Measurements from ENCODE around the gene REC114. TPM values are rescaled to one million over a fixed set of nuclear protein-coding genes. Genes with fewer than 3 reads are reported as not detected.

Gene REC114
- polyA plus RNA-seq, 3 donors = not detected

DNA sequence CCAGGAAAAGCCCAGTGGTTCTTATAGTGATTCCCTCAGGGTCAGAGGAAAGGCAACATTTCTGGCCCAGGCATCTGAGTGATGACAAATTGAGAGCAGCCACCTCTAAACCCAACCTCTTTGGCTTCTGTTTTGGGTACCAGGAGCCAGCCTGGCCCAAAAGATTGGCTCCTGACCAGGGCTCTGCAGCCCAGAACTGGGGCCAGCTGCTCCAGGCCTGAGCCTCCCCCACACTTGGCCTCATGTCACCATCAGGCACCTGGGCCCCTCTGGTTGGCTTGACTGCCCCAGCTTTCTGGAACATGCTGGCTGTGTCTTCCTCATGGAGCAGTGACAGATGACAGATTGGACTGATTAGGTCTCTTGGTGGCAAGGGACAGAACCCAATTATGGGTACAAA, 48.2 kb upstream of the REC114 start:
- intact Hi-C loops (cut with micrococcal nuclease) = no loop called here
- no peak overlapping the region for H3K9ac ChIP-seq (ENCODE audit: insufficient read depth, low read length, poor library complexity, severe bottlenecking)
- H3K4me1 ChIP-seq (ENCODE audit: control insufficient read depth in 1 of 2, insufficient read depth in 2 of 2, low read length in 2 of 2) = peaks cover 12 to 15% of the 10 kb centered on the region in 2 donors
- H3K36me3 Mint-ChIP-seq = no peaks in the 10 kb centered on the region
- no peak overlapping the region for H3K27ac Mint-ChIP-seq
- H3K27me3 Mint-ChIP-seq (ENCODE audit: low read depth in 3 of 3) = peaks cover 65 to 85% (median 72%) of the 10 kb centered on the region in 3 donors
- no peak overlapping the region for H3K4me2 ChIP-seq (replicated peaks; ENCODE audit: extremely low read depth, low read length, poor library complexity, severe bottlenecking)
- H3K4me1 Mint-ChIP-seq = peaks cover 27% of the 10 kb centered on the region
- peaks cover 0 to 9% (median 0%) of the 10 kb centered on the region in 7 donors for H3K9me3 Mint-ChIP-seq
- no peak overlapping the region for H2AFZ ChIP-seq (ENCODE audit: insufficient read depth, low read depth, low read length, poor library complexity, severe bottlenecking)
- peaks cover 2 to 54% of the 10 kb centered on the region in 2 donors for H3K27me3 ChIP-seq (ENCODE audit: control insufficient read depth in 2 of 2, insufficient read depth in 2 of 2, low read length in 2 of 2)
- no peaks in the 10 kb centered on the region for H3K9me3 ChIP-seq (replicated peaks in 1 of 2; ENCODE audit: control insufficient read depth in 1 of 2, insufficient read depth in 1 of 2, low read length in 2 of 2)
- H3K79me2 ChIP-seq (ENCODE audit: insufficient read depth, low read length) = no peaks in the 10 kb centered on the region
- no peak overlapping the region for H3K27ac ChIP-seq (ENCODE audit: low read depth in 1 of 2, low read length in 2 of 2)
- no peak for DNase-seq
- TF ChIP-seq, protein P1, sequence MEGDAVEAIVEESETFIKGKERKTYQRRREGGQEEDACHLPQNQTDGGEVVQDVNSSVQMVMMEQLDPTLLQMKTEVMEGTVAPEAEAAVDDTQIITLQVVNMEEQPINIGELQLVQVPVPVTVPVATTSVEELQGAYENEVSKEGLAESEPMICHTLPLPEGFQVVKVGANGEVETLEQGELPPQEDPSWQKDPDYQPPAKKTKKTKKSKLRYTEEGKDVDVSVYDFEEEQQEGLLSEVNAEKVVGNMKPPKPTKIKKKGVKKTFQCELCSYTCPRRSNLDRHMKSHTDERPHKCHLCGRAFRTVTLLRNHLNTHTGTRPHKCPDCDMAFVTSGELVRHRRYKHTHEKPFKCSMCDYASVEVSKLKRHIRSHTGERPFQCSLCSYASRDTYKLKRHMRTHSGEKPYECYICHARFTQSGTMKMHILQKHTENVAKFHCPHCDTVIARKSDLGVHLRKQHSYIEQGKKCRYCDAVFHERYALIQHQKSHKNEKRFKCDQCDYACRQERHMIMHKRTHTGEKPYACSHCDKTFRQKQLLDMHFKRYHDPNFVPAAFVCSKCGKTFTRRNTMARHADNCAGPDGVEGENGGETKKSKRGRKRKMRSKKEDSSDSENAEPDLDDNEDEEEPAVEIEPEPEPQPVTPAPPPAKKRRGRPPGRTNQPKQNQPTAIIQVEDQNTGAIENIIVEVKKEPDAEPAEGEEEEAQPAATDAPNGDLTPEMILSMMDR (IDR thresholded peaks at IDR 0.05) = no peak
- no peak overlapping the region for H3K4me3 ChIP-seq (replicated peaks in 1 of 3; ENCODE audit: low read depth in 2 of 3, low read length in 3 of 3)
- no peaks in the 10 kb centered on the region for H4K20me1 ChIP-seq (ENCODE audit: insufficient read depth, low read length)
- no peaks in the 10 kb centered on the region for H3K36me3 ChIP-seq (replicated peaks in 1 of 2; ENCODE audit: control insufficient read depth in 1 of 2, insufficient read depth in 2 of 2, low read length in 2 of 2)
- H3K4me3 Mint-ChIP-seq = no peak overlapping the region

DNA sequence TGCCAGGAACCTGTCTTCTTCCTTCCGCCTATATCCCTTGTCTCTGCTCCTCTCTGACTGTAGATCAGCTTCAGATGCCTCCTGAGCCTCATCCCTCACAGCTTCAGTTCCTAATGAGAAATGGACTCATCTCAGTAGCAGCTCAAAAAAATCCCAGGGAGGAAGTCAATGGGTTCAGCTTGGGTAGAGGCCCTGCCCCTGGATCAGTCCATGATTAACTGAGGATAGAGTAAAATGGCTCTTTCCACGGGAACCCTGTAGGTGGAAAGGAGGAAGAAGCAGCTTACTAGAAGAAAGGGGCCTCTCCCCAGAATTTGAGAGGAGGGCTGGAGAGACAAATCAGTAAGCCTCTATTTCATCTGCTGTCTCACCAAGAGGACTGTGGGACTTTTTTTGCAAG, 47.3 kb upstream of the REC114 start:
- Histone ChIP-seq H3K27me3 (ENCODE audit: control insufficient read depth in 2 of 2, insufficient read depth in 2 of 2, low read length in 2 of 2) (peaks cover 2 to 53% of the 10 kb centered on the region in 2 donors), H2AFZ (ENCODE audit: insufficient read depth, low read depth, low read length, poor library complexity, severe bottlenecking) (no peak overlapping the region), H3K27ac (ENCODE audit: low read depth in 1 of 2, low read length in 2 of 2) (no peak overlapping the region), H3K4me3 (replicated peaks in 1 of 3; ENCODE audit: low read depth in 2 of 3, low read length in 3 of 3) (no peak overlapping the region), H4K20me1 (ENCODE audit: insufficient read depth, low read length) (no peaks in the 10 kb centered on the region), H3K4me2 (replicated peaks; ENCODE audit: extremely low read depth, low read length, poor library complexity, severe bottlenecking) (no peak overlapping the region), H3K4me1 (ENCODE audit: control insufficient read depth in 1 of 2, insufficient read depth in 2 of 2, low read length in 2 of 2) (peaks cover 18 to 24% of the 10 kb centered on the region in 2 donors), H3K9ac (ENCODE audit: insufficient read depth, low read length, poor library complexity, severe bottlenecking) (no peak overlapping the region), H3K79me2 (ENCODE audit: insufficient read depth, low read length) (no peaks in the 10 kb centered on the region), H3K36me3 (replicated peaks in 1 of 2; ENCODE audit: control insufficient read depth in 1 of 2, insufficient read depth in 2 of 2, low read length in 2 of 2) (no peaks in the 10 kb centered on the region), H3K9me3 (replicated peaks in 1 of 2; ENCODE audit: control insufficient read depth in 1 of 2, insufficient read depth in 1 of 2, low read length in 2 of 2) (no peaks in the 10 kb centered on the region)
- Mint-ChIP-seq H3K4me3 (peak overlapping the region in 1 of 2 donors; percentile 19), H3K27ac (peak overlapping the region in 1 of 7 donors; percentile 11), H3K36me3 (no peaks in the 10 kb centered on the region), H3K4me1 (peaks cover 32% of the 10 kb centered on the region), H3K27me3 (ENCODE audit: low read depth in 3 of 3) (peaks cover 57 to 83% (median 72%) of the 10 kb centered on the region in 3 donors), H3K9me3 (peaks cover 0 to 9% (median 0%) of the 10 kb centered on the region in 7 donors)
- intact Hi-C loops (cut with micrococcal nuclease) = no loop called here
- TF ChIP-seq, protein P1 (IDR thresholded peaks at IDR 0.05) = no peak
- no peak for DNase-seq
- WGBS (ENCODE audit: insufficient coverage) = 79% methylated on average over 2 of the region's 2 CpGs

Measured in CD14-positive monocyte (primary cell).